Left lung (tissue), 10 donors: Measurements from ENCODE around the gene TUBAL3. TPM values are rescaled to one million over a fixed set of nuclear protein-coding genes. Genes with fewer than 3 reads are reported as not detected.

Source experiments
- ATAC-seq: fragments of 200-7000 bp; cut with Tn5 transposase; one replicate; pipeline ENCODE4 v1.9.1; 2020; ENCODE audit warnings: moderate library complexity
- DNase-seq, 4 donors: peaks; one replicate each; pipeline ENCODE4 v3.0.0-alpha.2; 2013 to 2020
- H3K27ac ChIP-seq, 2 donors: fragments of 200-600 bp; sonication (generic) in 1 of 2; one replicate each; pipeline versions ENCODE4 v1.5.0 to v1.8.0; 2020 to 2021
- H3K27me3 ChIP-seq, 2 donors: fragments of 200-600 bp; sonication (generic) in 1 of 2; one replicate each; pipeline versions ENCODE4 v1.5.0 to v1.8.0; 2020 to 2021
- H3K36me3 ChIP-seq, 2 donors: fragments of 200-600 bp; sonication (generic) in 1 of 2; one replicate each; pipeline versions ENCODE4 v1.5.0 to v1.8.0; 2020 to 2021
- H3K4me1 ChIP-seq, 2 donors: fragments of 200-600 bp; one replicate each; pipeline ENCODE4 v1.8.0; 2021
- H3K4me3 ChIP-seq, 2 donors: fragments of 200-600 bp; sonication (generic) in 1 of 2; one replicate each; pipeline versions ENCODE4 v1.5.0 to v1.8.0; 2020 to 2021; ENCODE audit warnings: mild to moderate bottlenecking in 1 of 2
- H3K9me3 ChIP-seq, 2 donors: fragments of 200-600 bp; sonication (generic) in 1 of 2; one replicate each; pipeline versions ENCODE4 v1.5.0 to v1.8.0; 2020 to 2021
- CTCF ChIP-seq, 2 donors: fragments of 200-600 bp; sonication (generic) in 1 of 2; IDR thresholded peaks; one replicate each; pipeline versions ENCODE4 v1.5.0 to v1.8.0; 2021; ENCODE audit warnings: antibody characterized with exemption in 2 of 2
- intact Hi-C, 2 donors: fragments of 100-400 bp; cut with DNase I; formaldehyde crosslinking; loops; one replicate each; pipeline versions ENCODE4 v1.11.2 to v1.14.2; 2022
- polyA plus RNA-seq, 6 donors: library from polyadenylated mRNA; unstranded; fragments of 120-200 nt; gene quantifications; one replicate each; pipeline ENCODE4 v1.2.1, GENCODE V29; 2013; ENCODE audit not compliant: insufficient read length in 6 of 6
- total RNA-seq, 2 donors: library from RNA; stranded (reverse); fragmentation: NEBNext Ultra II Directional; extraction: Animal tissue kit (Norgen Biotek cat#: 25700); gene quantifications; one replicate each; pipeline ENCODE4 v1.2.1, GENCODE V29; 2021
- donor health status: DM: no; HTN: yes; CAD: no.
- donor health status: DM: no; HTN: no; CAD: no.

TUBAL3 gene
- total and polyA plus RNA-seq, 8 donors = 0.10 to 0.11 TPM; not detected in 6

GRCh38 chr10:5424751-5425150 is 20.1 kb upstream of the TUBAL3 start:
- H3K27me3 ChIP-seq = no peaks in the 10 kb centered on the region
- intact Hi-C loops = no loop called here
- no peaks in the 10 kb centered on the region for H3K4me1 ChIP-seq

GRCh38 chr10:5423771-5424170 is 19.1 kb upstream of the TUBAL3 start:
- TF ChIP-seq CTCF (IDR thresholded peaks at IDR 0.05) = no peak
- no peaks in the 10 kb centered on the region for H3K4me1 ChIP-seq
- H3K27ac ChIP-seq = no peak overlapping the region
- no peaks in the 10 kb centered on the region for H3K27me3 ChIP-seq
- H3K36me3 ChIP-seq = no peaks in the 10 kb centered on the region
- peaks cover 0 to 6% of the 10 kb centered on the region in 2 donors for H3K9me3 ChIP-seq
- H3K4me3 ChIP-seq = no peak overlapping the region
- intact Hi-C loops = no loop called here
- ATAC-seq (no peak), DNase-seq (no peak)

More at GRCh38 chr10:5424751-5425150, 20.1 kb upstream of the TUBAL3 start:
- Histone ChIP-seq H3K9me3 (no peaks in the 10 kb centered on the region), H3K27ac (no peak overlapping the region), H3K36me3 (no peaks in the 10 kb centered on the region), H3K4me3 (no peak overlapping the region)
- TF ChIP-seq CTCF (IDR thresholded peaks at IDR 0.05) = no peak
- ATAC-seq (no peak), DNase-seq (no peak)

GRCh38 chr10:5419466-5420094 is 15.0 kb upstream of the TUBAL3 start:
- Histone ChIP-seq H3K36me3 (no peaks in the 10 kb centered on the region), H3K27me3 (no peaks in the 10 kb centered on the region), H3K27ac (no peak overlapping the region), H3K9me3 (peaks cover 0 to 7% of the 10 kb centered on the region in 2 donors), H3K4me1 (no peaks in the 10 kb centered on the region), H3K4me3 (no peak overlapping the region)
- ATAC-seq (no peak), DNase-seq (no peak)
- TF ChIP-seq CTCF (IDR thresholded peaks at IDR 0.05) = no peak
- intact Hi-C loops = no loop called here

- H3K4me1 ChIP-seq = peaks cover 0 to 4% of the 10 kb centered on the region in 2 donors
- H3K36me3 ChIP-seq = no peaks in the 10 kb centered on the region
- DNase-seq (no peak), ATAC-seq (no peak)
- intact Hi-C loops = no loop called here
- no peaks in the 10 kb centered on the region for H3K27me3 ChIP-seq
- TF ChIP-seq CTCF (IDR thresholded peaks at IDR 0.05) = no peak
- no peak overlapping the region for H3K27ac ChIP-seq
- H3K9me3 ChIP-seq = peaks cover 0 to 7% of the 10 kb centered on the region in 2 donors
- no peak overlapping the region for H3K4me3 ChIP-seq
These were observed 14.0 kb upstream of the TUBAL3 start for GRCh38 chr10:5418584-5418983.

GRCh38 chr10:5416981-5417380 is 12.4 kb upstream of the TUBAL3 start:
- H3K4me1 ChIP-seq = peaks cover 3 to 8% of the 10 kb centered on the region in 2 donors
- no peaks in the 10 kb centered on the region for H3K36me3 ChIP-seq
- no peaks in the 10 kb centered on the region for H3K27me3 ChIP-seq
- DNase-seq = no peak
- intact Hi-C loops = no loop called here
- no peak for TF ChIP-seq CTCF (IDR thresholded peaks at IDR 0.05)
- no peak for ATAC-seq
- no peak overlapping the region for H3K27ac ChIP-seq
- H3K4me3 ChIP-seq = no peak overlapping the region
- H3K9me3 ChIP-seq = peaks cover 0 to 7% of the 10 kb centered on the region in 2 donors
